HK-2 (cell line): ENCODE measurements around the gene CEP170.

Source experiments
- DNase-seq: peaks from one replicate; pipeline ENCODE4 v3.0.0-alpha.2; 2018; ENCODE audit not compliant: unreplicated experiment

Gene CEP170

DNA sequence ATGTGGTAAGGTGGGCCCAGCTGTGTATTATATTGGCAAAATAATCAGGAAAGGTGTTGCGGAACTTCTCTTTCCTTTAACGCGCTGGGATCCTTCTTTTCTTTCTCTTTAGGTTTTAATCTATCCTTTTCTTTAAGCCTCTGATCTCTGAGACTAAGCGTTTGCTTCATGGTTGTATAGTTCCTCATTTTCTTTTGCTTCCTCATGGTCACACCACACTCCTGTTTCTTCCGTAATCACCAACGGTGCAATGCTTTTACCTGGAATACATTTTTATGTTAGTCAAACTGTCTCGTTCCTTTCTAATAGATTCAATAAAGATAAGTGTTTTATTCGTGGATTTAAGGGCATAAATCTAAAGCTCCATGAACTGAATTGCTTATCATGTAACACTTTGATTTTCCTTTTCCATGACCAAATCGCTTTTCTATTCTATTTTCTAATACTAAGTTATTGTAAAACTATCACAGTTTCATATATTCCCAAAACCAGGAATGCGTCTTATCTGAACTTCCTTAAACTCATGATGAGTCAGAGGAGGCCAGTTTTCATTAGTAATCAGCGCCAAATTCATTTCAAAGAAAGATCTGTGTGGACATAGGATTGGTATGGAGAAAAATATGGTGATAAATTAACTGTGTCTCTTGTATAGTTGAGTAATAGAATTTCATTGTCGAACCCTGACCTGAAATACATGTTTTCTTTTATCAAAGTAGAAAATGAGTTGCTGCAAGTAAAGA lies 13.0 kb upstream of the CEP170 start:
- no peak for DNase-seq

DNA sequence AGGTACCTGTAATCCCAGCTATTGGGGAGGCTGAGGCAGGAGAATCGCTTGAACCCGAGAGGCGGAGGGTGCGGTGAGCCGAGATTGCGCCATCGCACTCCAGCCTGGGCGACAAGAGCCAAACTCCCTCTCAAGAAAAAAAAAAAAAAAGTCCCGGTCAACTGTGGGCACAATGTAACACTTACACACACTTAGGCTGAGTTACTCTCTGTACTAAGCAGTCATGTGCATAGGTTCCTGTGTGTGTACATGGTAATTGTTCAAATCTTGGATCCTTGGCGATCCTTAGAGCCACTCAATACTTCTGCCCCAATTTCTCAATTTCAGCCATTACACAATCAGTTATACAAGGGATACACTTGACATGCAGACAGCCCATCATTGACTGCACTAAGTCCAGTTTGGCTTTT lies 12.4 kb upstream of the CEP170 start:
- no peak for DNase-seq

DNA sequence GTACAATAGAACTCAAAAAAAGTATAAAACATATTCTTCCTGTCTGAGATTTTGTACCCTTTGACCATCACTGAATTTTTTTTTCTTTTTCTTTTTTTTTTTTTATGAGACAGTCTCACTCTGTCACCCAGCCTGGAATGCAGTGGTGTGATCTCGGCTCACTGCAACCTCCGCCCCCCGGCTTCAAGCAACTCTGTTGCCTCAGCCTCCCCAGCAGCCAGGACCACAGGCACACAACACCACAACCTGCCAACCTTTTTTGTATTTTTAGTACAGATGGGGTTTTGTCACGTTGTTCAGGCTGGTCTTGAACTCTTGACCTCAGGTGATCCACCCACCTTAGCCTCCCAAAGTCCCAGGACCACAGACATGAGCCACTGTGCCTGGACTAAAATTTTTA lies 11.2 kb upstream of the CEP170 start:
- DNase-seq: no peak

DNA sequence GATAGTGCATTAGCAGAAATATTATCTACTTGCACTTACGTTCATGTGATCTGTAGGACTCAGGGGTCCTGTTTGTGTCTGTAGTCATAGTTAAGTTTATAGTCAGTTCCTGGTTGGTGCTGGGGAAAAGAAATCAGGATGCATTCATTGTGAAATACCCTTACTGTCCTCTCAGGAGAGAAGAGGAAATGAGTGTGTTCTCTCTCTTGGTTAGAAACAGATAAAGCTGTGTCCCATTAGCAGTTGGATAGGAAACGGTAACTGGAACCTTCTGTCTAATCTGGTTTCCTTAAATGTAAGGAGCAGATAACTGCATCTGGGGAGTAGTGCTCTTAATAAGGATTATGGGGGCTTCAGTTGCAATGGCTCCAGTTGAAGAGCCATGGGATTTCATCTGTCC lies 9.6 kb upstream of the CEP170 start:
- no peak for DNase-seq

DNA sequence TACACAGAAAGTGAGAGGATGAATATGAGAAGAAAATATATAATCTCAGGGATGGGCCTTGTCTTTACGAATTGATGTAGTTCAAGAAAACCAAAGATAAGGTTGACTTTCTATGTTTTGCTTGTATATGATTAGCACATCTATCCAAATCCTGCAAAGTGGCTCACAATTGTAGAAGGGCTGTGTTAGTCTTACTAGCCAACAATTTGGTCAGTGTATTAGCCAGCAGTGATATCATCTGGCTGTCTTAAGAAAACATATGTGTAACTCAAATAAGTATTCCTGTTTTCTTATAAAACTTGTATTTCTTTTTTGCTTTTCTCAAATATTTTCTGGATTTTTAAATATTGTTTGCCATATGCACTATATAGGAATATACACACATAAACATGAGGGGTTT lies 6.3 kb upstream of the CEP170 start:
- DNase-seq: no peak

DNA sequence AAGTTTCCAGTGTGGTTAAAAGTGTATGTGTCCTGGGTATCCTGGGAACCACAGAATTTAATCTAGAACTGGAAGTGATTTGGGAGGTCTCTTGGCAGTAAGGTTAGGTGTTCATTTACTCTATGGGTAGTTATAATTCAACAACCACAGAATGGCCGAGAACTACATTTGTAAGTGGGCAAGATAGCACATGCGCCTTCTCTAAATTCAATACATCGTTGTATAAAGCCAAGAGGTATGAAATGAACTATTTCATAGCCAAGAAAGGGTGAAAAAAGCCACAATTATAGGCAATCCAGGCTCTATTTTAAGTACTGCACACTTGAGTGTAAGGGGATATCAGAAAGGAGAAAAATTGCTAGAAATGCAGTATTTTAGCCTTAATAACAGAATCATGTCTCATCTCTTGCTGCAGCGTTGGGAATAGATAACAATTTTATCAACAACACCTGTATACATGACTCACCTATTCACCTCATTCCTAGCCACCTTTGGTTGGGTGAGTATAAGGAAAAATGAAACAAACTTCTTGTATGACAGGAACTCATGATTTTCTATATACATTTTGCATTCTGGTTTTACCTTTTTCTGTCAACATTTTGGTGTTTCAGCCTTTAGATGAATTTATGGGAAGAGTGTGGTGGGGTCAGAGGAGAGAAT lies 5.3 kb upstream of the CEP170 start:
- DNase-seq: no peak

DNA sequence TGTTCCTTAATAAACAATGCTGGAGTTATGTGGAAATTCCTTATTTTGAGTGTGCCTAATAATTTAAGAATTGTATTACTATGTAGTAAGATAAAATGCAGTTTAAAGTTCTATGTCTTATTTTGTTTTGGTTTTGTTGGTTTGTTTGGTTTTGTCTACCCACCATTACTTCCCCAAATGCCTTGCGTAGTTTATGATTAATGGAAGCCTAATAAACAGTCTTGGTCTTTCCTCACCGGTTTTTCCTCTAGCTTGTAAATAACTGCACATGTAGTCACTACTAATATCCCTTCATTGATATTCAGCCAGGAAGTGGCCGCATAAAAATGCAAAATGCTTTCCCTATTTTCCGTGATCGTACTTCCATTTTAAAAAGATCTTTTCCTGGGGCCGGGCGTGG lies 3.6 kb upstream of the CEP170 start:
- DNase-seq: no peak

DNA sequence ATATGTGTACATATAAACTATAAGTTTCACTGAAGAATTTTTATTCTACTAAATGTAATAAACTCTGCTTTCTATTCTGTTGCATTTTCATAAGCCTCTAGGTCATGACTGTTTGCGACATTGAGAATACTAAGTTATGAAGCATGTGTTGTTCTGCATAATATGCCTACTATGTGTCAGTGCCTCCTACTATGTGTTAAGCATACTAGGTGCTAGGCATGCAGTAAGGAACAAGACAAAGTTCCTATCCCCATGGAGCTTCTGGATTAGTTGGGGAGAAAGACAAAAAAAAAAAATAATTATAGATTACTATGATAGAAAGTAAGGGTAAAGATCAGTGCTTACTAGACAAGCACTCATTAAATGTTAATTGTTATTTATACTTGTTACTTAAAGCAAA lies 2.1 kb upstream of the CEP170 start:
- DNase-seq: no peak

DNA sequence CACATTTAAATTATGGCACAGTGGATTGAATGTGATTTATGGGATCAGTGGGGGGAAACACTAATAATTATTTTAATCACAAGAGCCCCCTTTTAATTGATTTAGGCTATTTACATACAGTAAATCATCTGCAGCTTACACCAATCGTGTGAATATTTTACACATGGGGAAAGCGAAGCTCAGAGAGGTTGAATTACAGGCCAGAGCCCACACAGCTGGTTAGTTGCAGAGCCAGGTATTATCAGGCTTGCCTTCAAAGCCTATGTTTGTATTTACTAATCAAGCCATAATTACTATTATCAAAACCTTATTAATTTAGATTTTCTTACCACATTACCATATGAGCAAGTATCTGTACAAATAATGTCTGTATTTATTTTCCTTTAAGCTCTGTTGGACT lies 1.5 kb upstream of the CEP170 start:
- no peak for DNase-seq

DNA sequence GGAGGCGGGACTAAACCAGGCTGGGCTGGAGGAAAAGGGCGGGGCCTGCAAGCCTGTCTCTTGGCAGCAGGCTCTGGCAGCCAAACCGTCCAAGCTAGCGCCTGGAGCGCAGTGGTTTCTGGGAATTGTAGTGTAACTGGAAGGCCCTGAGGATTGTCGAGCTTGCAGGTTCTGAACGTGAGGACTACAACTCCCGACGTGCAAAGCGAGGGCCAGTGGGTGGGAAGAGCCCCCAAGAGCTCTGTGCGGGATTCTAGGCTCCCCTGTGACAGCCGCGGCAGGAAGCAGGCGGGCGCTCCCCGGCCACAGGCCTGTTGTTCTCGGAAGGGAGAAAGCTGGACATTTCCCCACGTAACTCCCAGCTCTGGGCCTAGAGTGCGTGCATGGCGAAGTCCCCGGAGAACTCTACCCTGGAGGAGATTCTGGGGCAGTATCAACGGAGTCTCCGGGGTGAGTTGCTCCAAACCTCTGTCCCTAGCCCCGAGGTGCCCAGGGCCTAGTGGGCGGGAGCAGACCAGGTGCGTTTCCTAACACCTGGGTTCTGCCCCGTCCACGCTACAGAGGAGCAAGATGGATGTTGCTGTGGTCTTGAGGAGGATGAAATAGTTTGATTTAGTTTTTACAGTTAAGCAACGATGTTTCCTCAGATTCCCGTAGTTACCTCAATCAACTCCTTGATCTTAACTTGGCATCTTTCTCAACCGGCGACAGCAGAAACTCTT lies 871 bp upstream of the CEP170 start, which contains the start of gene SDCCAG8:
Gene SDCCAG8 (plus strand): TSS at position 251 of the 722 bp plus-strand sequence. CDS start 133 bp downstream, at position 384.
- peak; percentile 100 for DNase-seq

DNA sequence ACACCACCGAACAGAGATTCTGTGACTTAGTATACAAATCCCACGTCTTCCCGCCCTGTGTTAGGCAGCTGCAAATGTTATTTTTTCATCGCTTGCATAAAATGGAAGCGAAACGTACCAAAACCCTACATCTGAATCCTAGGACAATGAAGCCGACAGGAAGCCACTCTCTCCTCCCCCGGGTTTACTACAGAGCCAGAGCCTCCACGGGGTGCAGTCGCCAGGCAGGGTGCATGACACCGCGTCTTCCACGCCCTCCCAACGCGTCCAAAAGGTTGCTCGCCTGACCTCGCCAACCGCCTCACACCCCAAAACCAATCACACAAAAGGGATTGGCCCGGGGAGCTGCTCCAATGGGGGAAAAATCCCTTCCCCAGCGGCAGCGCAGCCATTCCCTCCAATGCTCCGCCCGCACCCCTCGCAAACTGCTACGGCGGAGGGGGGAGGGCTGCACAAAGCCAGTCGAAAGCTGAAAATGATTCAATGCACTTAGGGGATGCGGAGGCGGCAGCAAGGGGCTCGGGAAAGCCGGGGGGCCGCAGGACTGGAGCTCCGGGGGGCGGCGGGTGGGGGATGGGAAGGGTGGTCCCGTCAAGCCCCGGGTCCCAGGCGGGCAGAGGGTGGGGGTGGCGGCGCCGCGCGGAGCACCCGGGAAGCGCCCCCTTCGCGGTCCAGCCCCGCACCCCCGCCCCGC lies 701 bp downstream of the CEP170 start:
- peak; percentile 72 for DNase-seq

DNA sequence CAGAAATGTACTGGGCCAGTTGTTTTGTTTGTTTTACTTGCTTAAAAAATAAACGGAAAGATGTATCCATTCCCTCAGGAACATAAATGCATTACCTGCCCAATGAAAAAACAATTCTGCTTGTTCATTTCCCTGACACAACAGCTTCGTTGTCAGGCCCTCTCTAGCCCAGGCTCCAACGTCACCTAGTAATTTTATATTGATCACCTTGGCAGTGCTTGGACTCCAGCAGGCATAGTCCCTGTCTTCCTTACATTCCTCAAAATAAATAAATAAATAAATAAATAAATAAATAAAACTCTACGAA lies 1.2 kb downstream of the CEP170 start:
- no peak for DNase-seq

DNA sequence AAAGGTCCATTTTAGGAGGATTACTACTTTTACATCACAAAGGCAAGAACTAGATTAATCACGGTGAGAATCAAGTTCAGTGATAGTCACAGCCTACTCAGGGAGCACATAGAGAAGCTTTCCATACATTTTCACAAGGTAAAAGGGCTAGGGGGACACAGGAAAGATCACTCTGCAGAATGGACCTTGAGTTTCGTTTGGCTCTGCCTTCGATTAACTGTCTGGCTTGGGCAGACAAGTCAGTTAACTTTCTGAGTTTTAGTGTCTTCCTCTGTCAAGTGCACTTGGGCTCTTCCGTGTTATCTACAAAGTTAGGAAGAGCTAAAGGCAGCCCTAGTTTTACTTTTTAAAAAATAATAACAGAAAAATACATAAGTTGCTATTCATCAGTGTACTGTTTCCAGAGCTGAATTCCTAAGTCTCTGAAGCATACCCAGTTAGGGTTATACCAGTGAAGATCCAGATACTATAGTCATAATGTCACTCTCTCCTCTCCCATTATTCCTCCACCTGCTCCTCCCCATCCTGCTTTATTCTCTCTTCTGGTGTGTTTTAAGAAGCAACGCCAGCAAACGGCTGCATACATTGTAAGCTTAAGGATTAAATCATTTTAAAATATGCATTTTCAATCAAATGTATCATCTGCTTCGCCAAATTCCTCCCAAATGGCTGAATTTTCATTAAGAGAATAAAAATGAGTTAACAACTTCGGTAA lies 1.7 kb downstream of the CEP170 start:
- DNase-seq: no peak

DNA sequence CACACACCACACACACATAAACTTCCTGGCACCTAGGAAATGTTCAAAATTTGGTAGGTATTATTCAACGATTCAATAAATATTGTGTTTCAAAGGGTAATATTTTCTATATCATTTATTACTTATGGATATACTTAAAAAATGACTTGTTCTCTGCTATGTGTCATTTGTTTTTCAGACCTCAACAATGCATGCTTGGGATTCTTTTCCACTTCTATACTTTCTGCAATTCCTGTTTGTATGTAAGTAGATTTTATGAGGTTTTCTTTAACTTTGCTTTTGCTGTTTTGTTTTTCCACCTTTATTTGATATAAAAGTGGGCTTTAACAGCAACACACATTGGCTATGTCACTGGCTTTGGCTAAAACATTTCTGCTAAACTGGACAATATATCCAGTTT lies 3.5 kb downstream of the CEP170 start:
- no peak for DNase-seq

DNA sequence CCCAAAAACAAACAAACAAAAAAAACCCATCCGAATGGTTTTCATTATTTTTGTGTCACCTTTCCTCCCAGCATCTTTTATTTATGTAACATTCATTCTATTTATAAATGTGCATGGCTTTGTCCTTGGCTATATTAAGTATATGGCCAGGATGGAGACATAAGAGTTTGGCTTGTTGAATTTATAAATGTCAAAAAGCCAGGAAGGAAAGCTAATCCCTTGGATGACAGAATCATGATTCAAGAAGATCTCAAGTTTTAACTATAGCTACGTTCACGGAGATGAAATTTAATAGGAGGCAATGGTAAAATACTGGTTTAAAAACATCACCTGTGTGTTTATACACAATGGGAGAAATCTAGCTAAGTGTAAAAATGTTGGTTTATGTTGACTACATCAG lies 5.0 kb downstream of the CEP170 start:
- no peak for DNase-seq

DNA sequence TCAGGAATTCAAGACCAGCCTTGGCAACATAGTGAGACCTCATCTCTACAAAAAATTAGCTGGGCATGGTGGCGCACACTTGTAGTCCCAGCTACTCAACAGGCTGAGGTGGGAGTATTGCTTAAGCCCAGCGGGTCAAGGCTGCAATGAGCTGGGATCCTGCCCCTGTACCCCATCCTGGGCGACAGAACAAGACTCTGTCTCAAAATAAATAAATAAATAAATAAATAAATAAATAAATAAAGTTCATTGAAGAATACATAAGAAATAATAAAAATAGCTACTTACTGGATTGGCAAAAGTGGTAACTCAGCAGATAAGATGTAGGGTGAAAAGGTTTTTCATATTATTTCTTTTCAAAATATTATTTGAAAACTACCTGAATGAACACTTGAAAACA lies 5.9 kb downstream of the CEP170 start:
- DNase-seq: no peak

DNA sequence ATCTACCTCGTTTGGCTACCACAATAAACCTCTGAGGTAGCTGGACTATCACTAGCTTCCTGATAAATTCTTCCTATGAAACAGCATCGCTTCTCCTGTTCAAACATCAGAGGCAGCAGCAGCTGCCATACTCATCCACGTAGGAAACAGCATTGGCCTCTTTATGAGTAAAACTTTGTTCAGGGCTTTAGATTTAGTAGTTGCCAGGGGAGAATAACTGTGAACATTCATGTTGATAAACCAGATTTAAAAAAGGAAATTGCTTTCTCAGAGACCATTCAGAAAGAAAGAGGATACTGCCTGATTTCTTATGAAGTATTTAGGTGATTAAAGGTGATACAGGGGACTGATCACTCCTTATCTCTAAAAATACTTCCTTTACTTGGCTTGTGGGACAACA lies 7.2 kb downstream of the CEP170 start:
- DNase-seq: no peak

DNA sequence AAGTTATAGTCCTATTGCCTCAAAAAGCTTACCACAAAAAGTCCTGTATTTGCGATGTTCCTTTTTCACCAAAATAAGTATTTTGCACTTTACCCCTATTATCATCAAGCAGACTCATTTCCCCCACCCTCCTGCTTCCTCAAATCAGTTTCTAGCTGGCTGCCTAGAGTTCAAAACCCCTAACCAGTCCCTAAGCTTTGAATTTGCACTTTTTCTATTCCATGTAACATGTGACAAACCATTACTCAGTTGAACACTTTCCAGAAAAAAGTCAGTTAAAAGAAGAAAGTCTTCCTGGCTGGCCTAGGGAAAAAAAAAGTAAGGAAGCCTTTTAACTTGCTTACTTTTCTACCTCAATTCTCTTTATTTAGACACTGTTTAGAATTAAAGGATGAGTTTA lies 8.2 kb downstream of the CEP170 start:
- no peak for DNase-seq

DNA sequence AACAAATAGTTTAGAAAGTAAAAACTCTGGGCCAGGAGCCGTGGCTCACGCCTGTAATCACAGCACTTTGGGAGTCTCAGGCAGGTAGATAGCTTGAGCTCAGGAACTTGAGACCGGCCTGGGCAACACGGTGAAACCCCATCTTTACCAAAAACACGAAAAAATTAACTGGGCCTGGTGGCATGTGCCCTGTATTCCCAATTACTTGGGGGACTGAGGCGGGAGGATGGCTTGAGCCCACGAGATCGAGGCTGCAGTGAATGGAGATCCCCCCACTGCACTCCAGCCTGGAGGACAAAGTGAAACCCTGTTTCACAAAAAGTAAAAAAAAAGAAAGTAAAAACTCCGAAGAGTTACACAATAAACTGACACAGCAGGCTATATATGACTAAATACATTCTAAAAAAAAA lies 10.6 kb downstream of the CEP170 start:
- no peak for DNase-seq

DNA sequence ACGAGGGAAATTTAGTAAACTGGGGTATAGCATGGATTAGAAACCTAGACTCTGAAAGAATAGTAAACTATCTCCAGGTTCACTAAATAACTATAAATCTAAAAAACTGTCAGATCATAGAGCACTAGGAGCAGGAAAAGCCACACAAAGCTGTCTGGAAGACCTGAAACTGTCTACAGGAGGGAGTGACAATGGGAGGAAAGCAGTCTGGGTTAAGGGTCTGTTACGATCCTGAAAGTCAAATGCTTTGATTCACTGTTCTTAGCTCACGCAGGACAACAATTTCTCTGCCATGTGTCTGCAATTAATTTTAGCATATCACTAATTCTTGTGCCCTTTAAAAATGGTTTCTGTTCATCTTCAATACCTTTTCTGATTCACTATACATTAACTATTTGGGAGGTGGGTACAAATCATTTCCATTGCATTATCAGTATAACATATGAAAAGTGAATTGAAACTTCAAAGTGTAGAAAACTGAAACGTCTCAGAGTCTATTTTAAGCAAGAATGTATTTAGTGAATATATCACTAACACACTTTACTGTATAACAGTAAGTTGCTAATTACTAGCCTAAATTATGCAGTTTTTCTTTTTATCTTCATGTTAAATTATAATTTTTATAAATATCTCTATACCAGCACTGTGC lies 18.4 kb downstream of the CEP170 start:
- DNase-seq: no peak

DNA sequence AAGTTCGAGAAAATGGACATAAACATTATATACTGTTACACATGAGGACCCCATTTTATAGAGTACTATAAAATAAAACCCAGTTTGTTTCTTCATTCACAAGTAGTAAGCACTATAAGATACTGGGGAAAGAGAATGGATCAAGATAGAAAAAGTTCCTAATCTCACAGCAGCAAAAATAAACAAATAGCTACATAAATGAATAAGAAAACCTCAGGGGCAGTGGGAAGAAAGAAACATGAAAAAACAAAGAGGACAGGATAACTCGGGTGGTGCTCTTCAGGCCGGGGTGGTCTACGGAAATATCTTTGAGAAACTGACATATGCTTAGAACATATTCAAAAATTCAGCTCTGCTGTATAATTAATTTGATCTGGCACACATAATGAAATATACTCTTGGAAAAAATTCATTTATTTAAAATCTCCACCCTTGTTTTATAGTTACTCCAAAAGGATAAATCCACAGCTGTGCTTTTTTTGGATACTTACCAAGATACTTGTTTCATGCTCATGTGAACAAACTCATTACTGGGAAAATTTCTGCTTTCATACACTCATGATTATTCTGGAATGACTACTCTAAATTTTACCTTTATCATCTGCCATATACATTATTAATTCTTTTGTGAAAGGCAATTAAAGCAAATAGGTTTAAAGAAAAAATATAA lies 20.0 kb downstream of the CEP170 start:
- no peak for DNase-seq
